NCI-H524 (cell line): ENCODE results near the gene GFY.
A peak's percentile ranks its signal among the peaks of the same experiment; 100 is the strongest.
"Not testable (repeated sequence)": the region's sequence is repeated elsewhere in the genome, so short reads cannot be mapped to it uniquely, and the experiment has no call there.

Source experiments
- DNase-seq, 2 experiments: peaks; one replicate each; lab custom pipeline; 2025; lab: John Stamatoyannopoulos, UW

GFY gene

GRCh38 chr19:49443366-49444099 is 18.3 kb downstream of the GFY start:
- DNase-seq: peak; percentile 97 to 99

GRCh38 chr19:49444100-49444700 is 19.0 kb downstream of the GFY start:
- DNase-seq: not testable (repeated sequence)

DNA sequence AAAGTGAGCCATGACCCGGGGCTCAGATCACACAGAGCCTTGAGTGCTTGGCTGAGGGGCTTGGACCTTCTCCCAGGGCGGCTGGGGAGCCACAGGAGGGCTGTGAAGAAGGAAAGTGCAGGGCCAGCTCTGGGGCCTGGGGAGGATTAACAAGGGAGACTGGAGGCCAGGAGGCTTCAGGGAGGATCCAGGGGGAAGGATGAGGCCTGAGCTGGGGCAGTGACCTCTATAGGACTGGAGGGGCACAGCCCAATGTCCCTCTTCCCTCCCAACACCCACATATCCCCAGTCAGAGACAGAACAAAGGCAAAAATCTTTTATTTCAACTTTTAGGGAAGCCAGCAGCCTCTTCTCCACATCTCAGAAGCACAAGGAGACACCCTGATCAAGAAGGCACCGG is 20.8 kb downstream of the GFY start:
- no peak for DNase-seq

- DNase-seq: peak in 1 of 2 experiments; percentile 30
These were observed 22.6 kb downstream of the GFY start for GRCh38 chr19:49447485-49448431.

DNA sequence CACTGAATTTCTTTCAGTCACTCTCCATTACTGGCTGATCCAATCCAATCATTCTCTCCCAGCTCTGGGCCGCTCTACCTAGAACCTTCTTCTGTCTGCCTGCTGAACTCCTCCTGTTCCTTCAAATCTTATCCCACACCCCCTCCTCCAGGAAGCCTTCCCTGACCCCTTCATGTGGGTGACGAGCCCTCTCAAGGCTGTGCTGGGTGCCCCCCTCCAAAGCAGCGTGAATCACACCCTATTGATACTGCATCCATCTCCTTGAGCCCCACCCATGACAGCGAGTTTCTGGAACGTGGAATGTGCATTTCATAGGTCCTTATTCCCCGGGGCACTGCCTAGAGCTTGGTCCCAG is 23.2 kb downstream of the GFY start:
- DNase-seq: no peak

- DNase-seq: no peak
These were observed 25.2 kb downstream of the GFY start for GRCh38 chr19:49450405-49450804.

GRCh38 chr19:49451430-49452181 is 26.4 kb downstream of the GFY start, which contains the start of gene PIH1D1:
TSS of gene PIH1D1 (minus strand) at chr19:49451814. CDS start at chr19:49451574, 240 bp downstream.
- DNase-seq: peak; percentile 100

DNA sequence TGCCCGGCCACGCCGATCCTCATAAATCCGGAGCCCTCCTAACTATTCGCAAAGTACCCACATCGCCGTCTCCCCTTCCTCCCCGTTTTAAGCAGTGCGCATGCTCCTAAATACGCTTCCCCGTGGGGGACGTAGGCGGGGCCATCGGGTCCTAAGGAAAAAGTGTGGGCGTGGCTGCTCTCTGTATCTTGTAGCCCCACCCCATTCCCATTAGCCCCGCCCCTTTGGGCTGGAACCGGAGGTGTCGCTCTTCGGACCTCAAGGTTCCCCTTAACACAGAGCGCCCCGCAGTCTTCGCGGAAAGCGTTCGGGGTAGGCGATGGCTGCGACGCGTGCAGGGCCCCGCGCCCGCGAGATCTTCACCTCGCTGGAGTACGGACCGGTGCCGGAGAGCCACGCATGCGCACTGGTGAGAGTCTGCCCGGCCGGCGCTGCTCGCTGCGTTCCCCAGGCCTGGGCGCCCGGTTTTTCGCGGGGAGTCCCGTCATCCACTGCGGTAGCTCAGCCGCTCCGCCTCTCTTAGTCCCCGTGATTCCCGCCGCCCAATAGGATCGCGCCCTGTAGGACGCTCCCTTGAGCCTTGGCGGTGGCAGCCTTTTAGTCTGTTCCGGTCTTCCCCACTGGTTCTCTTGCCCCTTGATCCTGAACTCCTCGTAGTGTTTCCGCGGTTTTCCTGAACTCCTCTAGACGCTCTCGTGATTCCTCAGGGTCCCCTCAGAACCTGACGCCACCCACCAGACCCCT is 28.0 kb downstream of the GFY start, which contains the start of gene ALDH16A1:
Gene ALDH16A1, plus strand, starts transcription at position 213 of the 744 bp plus-strand sequence. Its CDS starts 107 bp downstream, at position 320.
- peak; percentile 99 for DNase-seq

- no peak for DNase-seq
These were observed 28.6 kb downstream of the GFY start for GRCh38 chr19:49453757-49454240.

DNA sequence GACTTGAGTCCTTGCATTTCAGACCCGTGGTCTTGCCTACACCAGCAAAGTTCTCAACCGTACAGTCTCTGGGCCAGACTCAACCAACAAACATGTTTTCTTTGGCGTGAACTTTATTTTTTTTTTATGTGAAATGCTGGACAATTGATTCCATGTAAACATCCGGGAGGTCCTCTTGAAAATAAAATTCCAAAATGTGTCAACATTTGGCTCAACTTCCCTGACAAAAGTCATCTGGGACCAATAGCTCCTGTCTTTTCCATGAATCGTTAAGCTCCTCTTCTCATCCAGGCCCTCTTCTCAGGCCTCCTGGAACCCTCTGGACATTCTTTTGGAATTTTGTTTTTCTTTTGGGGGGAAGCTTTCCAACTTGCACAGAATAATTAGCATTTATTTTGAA is 30.6 kb downstream of the GFY start:
- no peak for DNase-seq

DNA sequence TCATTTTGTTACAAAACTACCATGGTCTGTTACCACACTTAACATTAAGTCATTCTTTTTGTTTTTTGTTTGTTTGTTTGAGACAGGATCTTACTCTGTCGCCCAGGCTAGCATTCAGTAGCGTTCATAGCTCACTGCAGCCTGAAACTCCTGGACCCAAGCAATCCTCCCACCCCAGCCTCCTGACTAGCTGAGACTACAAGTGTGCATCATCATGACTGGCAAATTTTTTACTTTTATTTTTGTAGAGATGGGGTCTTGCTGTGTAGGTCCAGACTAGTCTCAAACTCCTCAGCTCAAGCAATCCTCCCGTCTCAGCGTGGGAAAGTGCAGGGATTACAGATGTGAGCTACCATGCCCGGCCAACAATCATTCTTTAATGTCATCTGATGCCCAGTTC is 31.1 kb downstream of the GFY start:
- no peak for DNase-seq

DNA sequence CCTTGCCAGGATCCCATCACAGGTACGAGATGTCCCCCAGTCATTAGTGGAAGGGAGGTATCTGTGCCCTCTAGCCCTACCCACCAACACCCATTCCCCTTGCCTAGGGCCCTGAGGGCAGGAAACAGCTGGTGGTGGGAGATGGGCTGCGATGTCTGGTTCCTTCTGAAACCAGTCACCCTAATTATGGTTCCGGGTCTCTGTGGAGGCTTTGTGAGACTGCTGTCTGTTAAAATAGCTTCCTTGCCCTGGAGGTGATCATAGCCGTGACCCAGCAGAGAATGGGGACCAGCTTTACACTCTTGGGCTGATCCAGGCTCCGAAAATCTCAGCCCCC is 33.3 kb downstream of the GFY start:
- no peak for DNase-seq

DNA sequence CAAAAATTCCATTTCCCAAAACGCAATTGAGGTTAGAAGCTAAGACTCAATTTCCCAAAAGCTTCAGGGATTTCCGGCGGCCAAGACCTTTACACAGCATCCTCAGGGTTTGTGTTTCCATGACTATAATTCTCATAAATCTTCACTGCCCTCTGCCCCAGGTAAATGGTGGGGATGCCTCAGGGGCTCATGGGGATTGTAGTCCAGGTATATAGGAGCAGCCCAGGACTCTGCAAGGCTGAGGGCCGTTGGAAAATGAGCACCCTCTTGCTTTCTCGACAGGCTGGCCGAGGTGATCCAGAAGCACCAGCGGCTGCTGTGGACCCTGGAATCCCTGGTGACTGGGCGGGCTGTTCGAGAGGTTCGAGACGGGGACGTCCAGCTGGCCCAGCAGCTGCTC is 34.2 kb downstream of the GFY start:
- DNase-seq: no peak

GRCh38 chr19:49461130-49461529 is 35.9 kb downstream of the GFY start:
- DNase-seq: not testable (repeated sequence)

DNA sequence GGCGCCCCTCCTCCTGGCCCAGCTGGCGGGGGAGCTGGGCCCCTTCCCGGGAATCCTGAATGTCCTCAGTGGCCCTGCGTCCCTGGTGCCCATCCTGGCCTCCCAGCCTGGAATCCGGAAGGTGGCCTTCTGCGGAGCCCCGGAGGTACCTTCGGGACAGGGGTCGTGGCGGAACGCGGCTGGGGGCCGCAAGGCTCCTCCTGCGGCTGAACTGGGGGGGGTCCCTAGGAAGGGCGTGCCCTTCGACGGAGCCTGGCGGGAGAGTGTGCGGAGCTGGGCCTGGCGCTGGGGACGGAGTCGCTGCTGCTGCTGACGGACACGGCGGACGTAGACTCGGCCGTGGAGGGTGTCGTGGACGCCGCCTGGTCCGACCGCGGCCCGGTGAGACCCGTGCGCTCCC is 36.5 kb downstream of the GFY start:
- DNase-seq: no peak

- no peak for DNase-seq
These were observed 37.3 kb downstream of the GFY start for GRCh38 chr19:49462492-49462891.

DNA sequence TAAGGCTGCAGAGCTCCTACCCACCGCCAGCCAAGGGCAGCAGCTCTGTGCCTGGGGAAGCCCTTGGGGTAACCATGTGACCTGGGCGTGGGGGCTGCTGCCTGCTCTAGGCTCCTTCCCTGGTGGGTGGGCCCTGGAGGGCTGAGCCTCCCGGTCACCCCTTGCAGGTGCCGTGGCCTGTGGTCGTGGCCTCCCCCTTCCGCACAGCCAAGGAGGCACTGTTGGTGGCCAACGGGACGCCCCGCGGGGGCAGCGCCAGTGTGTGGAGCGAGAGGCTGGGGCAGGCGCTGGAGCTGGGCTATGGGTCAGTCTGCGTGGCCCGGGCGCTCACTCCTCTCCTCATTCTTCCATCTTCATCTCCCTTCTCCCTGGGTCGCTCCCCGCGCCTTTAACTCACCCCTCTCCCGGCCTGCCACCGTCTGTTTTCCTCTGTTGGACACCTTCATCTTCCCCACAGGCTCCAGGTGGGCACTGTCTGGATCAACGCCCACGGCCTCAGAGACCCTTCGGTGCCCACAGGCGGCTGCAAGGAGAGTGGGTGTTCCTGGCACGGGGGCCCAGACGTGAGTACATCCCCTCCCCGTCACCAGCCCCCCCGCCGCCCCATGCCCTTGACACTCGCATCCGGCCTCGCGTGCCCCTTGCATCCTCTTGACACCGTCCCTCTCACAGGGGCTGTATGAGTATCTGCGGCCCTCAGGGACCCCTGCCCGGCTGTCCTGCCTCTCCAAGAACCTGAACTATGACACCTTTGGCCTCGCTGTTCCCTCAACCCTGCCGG is 39.0 kb downstream of the GFY start:
- DNase-seq: no peak

GRCh38 chr19:49465371-49465770 is 40.2 kb downstream of the GFY start:
- no peak for DNase-seq

DNA sequence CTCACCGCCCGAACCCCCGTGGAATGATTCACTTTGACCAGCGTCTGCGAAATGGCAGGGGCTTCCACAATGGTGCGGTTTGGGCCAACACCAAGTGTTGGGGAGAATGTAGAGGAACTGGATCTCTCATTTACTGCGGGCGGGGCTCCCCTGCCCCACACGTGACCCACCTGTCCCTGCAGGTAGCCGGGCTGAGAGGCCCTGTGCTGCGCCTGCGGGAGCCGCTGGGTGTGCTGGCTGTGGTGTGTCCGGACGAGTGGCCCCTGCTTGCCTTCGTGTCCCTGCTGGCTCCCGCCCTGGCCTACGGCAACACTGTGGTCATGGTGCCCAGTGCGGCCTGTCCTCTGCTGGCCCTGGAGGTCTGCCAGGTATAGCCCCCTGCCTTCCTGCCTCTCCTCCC is 43.0 kb downstream of the GFY start:
- no peak for DNase-seq

DNA sequence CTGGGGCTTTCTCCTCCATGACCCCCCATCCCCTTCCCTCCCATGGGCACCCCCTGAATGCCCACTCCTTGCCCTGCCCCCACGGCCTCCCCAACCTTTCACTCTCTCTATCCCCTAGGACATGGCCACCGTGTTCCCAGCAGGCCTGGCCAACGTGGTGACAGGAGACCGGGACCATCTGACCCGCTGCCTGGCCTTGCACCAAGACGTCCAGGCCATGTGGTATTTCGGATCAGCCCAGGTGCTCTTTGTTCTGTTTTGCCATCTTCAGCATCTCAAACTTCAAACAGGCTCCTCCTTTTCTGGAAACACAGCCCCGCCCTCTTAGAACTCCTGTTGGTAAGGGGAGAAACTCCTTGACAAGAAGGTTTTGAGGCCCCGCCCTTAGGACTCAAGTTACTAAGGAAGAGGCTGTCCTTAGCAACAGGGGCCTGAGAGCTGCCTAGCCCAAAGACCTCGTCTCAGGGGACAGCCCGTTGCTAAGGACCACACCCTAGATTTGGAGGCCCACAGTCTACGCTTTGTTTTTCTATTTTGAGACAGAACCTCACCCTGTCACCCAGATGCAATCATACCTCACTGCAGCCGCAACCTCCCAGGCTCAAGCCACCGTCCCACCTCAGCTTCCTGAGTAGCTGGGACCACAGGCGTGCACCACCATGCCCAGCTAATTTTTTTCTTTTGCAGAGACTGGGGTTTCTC is 43.7 kb downstream of the GFY start:
- DNase-seq: peak; percentile 75 to 90
